GM23338 (cell line): ENCODE data around the gene PEX11A.

ENCODE experiments used
- CTCF ChIP-seq, 2 experiments: fragments of 200-600 bp in 1 of 2; sonication (generic) in 1 of 2; conservative IDR thresholded peaks; 2 replicates each; pipeline versions ENCODE4 v1.5.1 to v1.6.1; 2016 to 2017; ENCODE audit warnings: antibody characterized with exemption in 2 of 2, low read depth in 2 of 2, mild to moderate bottlenecking in 2 of 2, moderate library complexity in 1 of 2
- ETS1 ChIP-seq: IDR thresholded peaks from 2 replicates; pipeline ENCODE4 v1.6.1; 2016; ENCODE audit warnings: antibody characterized with exemption
- EZH2 ChIP-seq: fragments of 200-600 bp; sonication (generic); IDR thresholded peaks from one replicate; pipeline ENCODE4 v1.8.0; 2017; ENCODE audit warnings: antibody characterized with exemption, mild to moderate bottlenecking, low read depth; ENCODE audit not compliant: unreplicated experiment
- EZH2phosphoT487 ChIP-seq: fragments of 200-600 bp; sonication (generic); IDR thresholded peaks from one replicate; pipeline ENCODE4 v1.8.1; 2018; ENCODE audit warnings: antibody characterized with exemption; ENCODE audit not compliant: unreplicated experiment
- NANOG ChIP-seq: IDR thresholded peaks from 2 replicates; pipeline ENCODE4 v1.6.1; 2016; ENCODE audit warnings: antibody characterized with exemption, borderline replicate concordance
- POLR2AphosphoS5 ChIP-seq: IDR thresholded peaks from 2 replicates; pipeline ENCODE4 v1.6.1; 2016; ENCODE audit warnings: antibody characterized with exemption, low read depth
- REST ChIP-seq: IDR thresholded peaks from one replicate; pipeline ENCODE4 v1.6.1; 2018; ENCODE audit warnings: antibody characterized with exemption; ENCODE audit not compliant: unreplicated experiment
- ZNF114 ChIP-seq: fragments of 250-450 bp; sonication (Bioruptor Pico); IDR thresholded peaks from 2 replicates; pipeline ENCODE4 v1.5.0; 2020; ENCODE audit warnings: mild to moderate bottlenecking, moderate library complexity

- no peak for TF ChIP-seq POLR2AphosphoS5
- TF ChIP-seq CTCF (conservative IDR thresholded peaks at IDR 0.05; ENCODE audit: low read depth in 2 of 2) = no peak
- no peak for TF ChIP-seq REST
- no peak for TF ChIP-seq EZH2
- no peak for TF ChIP-seq NANOG
- no peak for TF ChIP-seq EZH2phosphoT487
- no peak for TF ChIP-seq ETS1
- TF ChIP-seq ZNF114 (CRISPR knock-in tag) = no peak
Observed at GRCh38 chr15:89666858-89667705, 23.5 kb downstream of the PEX11A start.
